Suppressor macrophage (primary cell): ENCODE data around the gene KCNAB2.
A peak's percentile ranks its signal among the peaks of the same experiment; 100 is the strongest.

ENCODE experiments used
- DNase-seq, 4 experiments: peaks; one replicate each; pipeline ENCODE4 v3.0.0-alpha.2; 2020 to 2022

KCNAB2 gene

DNA sequence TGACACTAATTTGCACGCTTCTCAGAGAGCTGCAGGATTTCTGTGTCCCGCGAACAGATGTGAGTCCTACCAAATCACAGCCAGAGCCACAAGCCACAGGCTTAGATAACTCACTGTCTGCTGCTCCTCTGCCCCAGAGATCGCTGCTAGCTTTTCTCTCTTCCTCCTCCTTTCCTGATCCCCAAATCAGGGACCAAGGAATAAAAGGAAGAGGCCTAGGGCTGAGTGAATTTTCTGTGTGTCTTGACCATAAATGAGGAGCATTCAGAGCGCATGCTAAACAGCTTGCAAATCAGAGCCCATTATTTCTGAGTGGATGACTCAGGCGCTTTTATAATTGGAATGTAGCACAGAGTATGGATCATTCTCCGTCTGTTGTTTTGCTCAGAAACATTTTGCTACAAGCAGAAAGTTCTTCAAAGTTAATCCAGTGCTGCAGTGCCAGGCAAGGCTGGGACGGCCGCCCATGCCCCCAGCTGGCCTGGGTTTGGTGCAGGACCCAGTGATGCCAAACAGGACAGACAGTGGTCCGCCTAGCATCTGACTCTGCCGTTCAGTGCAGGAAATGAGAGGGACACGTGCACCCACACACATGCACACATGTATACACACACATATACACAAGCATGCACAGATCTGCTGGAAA is 38.2 kb downstream of the KCNAB2 start:
- DNase-seq = no peak

GRCh38 chr1:6084781-6085495 is 39.2 kb downstream of the KCNAB2 start:
- no peak for DNase-seq

DNA sequence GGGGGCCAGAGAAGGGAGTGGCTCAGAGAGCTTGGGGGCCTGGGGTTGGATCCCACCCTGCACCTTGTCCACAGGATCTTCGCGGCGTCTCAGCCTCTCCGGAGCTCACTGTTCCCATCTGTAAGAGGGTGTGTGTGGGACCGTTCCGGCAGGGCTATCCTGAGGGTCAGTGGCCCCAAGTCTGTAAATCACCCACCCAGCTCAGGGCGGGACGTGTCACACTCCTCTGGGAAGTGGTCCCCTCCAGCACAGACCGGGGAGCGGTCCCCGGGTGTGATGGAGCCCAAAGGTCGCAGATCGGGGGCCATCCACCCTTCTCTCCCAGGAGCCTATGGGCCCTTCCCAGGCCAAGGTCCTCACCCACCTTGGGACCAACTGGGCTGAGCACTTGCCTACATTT is 40.0 kb downstream of the KCNAB2 start:
- no peak for DNase-seq

DNA sequence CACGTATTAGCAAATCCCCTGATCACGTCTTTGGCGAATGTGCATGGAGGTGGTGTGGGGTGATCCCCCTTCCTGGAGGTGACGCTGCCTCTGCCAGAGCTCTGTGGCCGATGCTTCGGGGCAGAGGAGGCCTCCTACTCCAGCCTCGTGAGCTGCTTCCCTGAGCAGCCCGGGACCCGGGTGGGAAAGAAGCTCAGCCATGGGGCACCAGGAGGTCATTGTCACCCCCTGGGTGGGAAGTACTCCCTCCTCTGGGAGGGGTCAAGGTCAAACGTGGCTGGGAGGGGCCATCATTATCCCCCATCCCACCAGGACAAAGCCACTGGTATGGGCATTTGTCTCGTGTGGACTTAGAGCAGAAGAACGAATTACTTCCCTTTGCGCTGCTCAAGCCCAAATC is 40.7 kb downstream of the KCNAB2 start:
- no peak for DNase-seq

DNA sequence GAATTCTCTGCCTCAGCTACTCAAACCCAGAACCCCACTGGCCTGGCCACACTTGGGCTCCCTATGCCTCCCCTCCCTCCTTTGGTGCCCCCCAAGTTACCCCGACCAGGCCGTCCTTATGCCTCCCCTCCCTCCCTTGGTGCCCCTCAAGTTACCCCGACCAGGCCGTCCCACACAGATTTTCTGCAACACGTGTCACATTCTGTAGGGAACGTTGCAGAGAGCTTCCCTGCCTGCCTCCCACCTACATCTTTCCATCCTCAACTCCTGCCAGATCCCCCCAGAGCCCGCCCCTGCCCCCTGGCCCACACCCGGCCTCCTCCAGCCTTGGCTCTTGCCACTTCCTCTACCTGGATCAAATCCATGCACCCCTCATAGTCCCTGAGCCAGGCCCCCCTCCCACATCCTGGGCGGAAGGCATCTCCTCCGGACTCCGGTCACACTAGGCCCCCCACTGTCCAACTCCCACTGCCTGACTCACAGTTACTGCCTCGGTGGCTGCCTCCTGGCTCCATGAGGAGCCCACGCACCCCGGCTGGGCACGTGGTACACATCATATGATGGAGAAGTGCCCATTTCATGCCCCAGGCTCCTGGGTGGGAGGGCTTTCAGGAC is 41.2 kb downstream of the KCNAB2 start:
- no peak for DNase-seq

DNA sequence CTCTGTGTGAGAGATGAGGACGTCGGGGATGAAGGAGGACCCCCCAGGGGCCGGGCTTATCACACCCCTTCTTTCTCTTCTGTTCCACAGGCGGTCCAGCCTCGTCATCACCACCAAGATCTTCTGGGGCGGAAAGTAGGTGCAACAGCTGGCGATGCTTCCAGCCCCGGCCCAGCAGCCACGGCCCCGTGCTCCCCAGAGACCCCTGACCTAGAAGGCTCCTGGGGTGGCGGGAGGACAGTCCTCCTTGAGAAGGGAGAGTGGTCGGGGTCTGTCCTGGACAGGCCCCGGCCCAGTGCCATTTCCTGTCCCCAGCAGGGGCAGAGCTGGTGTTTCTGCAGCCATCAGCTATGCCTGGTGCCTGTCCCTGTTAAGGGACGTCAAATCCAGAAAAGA is 41.7 kb downstream of the KCNAB2 start:
- no peak for DNase-seq

- DNase-seq = no peak
These were observed 42.3 kb downstream of the KCNAB2 start for GRCh38 chr1:6087958-6088357.

GRCh38 chr1:6088956-6089355 is 43.3 kb downstream of the KCNAB2 start:
- DNase-seq = no peak

DNA sequence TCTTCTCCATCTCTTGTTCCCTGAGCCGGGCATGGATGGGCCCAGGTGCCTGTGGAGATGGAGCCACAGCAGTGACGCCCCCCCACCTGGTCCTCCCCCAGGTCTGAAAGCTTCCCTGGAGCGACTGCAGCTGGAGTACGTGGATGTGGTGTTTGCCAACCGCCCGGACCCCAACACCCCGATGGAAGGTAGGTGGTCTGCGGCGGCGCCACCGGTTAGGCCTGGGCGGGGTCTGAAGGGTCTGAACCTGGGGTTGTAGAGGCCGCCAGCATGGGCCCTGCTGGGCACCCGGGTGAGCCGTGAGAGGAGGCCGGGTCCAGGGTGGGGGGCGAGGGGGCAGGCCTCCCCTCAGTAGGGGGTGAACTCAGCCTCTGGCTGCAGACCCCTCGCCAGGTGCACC is 44.6 kb downstream of the KCNAB2 start:
- DNase-seq = no peak

GRCh38 chr1:6090996-6091822 is 45.5 kb downstream of the KCNAB2 start:
- no peak for DNase-seq

DNA sequence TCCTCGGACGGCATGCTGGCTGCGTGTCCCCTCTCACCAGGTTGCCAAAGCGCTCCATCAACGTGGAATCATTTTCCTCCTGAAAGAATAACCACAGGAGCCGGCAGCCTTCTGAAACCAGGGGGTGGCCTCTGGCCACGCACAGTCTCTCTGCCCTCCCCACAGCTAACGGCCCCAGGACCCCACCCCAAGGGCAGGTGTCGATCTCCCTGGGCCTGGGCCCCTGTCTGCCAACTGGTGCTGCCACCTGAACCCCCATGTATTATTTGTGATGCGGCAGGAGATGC is 46.1 kb downstream of the KCNAB2 start:
- no peak for DNase-seq

GRCh38 chr1:6092211-6092610 is 46.5 kb downstream of the KCNAB2 start:
- DNase-seq = no peak

DNA sequence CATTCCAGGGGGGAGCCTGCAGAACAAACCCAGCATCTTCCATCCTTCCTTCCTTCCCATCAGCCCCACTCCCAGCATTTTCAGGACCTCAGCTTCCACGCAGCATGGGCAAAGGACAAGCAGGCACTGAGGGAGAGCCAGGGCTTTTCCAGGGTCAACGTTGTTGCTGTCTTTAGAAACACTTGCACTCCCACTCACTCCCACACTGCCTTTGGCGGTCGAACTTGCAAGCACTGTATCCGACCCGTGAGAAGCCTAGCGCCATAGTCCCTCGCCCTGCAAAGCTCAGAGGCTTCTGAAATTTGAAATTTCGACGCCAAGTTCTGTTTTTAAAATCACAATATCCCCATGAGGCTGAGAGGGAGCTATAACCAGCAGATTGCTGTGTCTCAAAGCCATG is 47.4 kb downstream of the KCNAB2 start:
- DNase-seq = no peak

DNA sequence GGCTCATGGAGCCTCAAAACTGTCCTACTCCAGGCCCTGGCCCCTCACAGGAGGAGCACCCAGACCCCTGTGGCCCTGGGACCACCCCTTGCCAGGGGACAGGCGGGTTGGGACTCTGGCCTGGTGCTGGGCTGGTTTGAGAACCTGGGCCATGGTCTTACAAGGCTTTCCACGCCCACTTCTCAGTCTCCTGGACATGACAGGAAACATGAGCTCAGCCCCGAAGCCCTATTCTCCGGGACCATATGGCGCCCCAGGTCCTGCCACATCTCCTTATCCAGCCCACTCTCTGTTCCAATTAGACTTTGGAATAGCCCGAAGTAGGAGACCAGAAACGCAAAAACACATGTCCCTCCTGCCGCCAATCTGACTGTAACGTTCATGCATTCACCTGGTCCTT is 47.9 kb downstream of the KCNAB2 start:
- DNase-seq = no peak

DNA sequence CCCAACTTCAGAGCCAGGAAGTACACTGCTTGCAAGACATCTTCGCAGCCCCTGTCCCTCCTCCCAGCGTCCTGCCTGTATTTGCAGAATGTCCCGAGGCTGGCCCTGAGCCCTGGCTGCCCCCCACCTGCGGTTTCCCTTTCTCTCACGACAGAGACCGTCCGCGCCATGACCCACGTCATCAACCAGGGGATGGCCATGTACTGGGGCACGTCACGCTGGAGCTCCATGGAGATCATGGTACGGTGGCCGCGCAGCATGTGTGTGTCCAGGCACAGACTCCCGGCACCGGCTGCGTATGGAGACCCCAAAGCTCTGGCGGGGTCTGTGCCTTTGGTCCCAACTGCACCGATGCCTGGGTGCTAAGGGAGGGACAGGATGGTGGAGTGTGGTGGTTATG is 48.6 kb downstream of the KCNAB2 start:
- DNase-seq = no peak

DNA sequence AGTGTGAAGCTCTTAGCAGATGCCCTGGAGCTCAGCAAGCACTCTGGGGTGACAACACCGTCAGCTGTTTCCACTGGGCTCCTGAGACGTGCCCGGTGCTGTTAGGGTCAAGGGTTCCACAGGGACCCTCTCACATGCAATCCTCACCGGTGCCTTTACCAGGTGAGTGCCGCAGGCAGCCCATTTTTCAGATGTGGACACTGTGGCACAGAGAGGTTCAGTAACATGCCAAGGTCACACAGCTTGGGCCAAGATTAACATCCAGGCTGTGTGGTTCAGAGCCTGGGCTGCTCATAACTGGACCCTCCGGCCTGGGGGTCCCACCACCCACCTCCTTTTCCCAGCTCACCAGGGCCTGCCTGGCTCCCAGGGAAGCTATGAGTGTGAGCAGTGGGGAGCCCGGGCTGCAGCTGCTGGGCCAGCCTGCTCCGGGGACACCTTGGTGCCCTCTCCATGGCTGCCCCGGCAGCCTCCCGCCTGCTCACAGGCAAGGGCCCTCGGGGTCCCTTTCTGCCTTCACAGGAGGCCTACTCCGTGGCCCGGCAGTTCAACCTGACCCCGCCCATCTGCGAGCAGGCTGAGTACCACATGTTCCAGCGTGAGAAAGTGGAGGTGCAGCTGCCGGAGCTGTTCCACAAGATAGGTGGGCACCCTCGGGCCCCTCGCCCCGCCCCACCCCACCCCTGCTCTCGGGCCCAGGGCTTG is 49.3 kb downstream of the KCNAB2 start:
- no peak for DNase-seq

- DNase-seq = peak in 1 of 4 experiments; percentile 1
These were observed 50.0 kb downstream of the KCNAB2 start for GRCh38 chr1:6095511-6096242.

- no peak for DNase-seq
These were observed 50.8 kb downstream of the KCNAB2 start for GRCh38 chr1:6096243-6097116.

GRCh38 chr1:6097117-6097595 is 51.5 kb downstream of the KCNAB2 start:
- DNase-seq = no peak

- no peak for DNase-seq
These were observed 52.1 kb downstream of the KCNAB2 start for GRCh38 chr1:6097824-6098223.
